ENCODE results near the gene CFAP61. TPM values are rescaled to one million over a fixed set of nuclear protein-coding genes. Genes with fewer than 3 reads are reported as not detected.

The CFAP61 gene
- total RNA-seq, 1 donor from 2014 or later, result not detected

GRCh38 chr20:20173254-20173653, 120.9 kb downstream of the CFAP61 start:
- no peak for DNase-seq (ENCODE audit: low read depth in 2 of 2)

- no peak for DNase-seq (ENCODE audit: low read depth in 2 of 2)
Observed at GRCh38 chr20:20174089-20174835, 121.9 kb downstream of the CFAP61 start.

GRCh38 chr20:20181322-20181721, 129.0 kb downstream of the CFAP61 start:
- DNase-seq (ENCODE audit: low read depth in 2 of 2), result no peak

GRCh38 chr20:20184149-20184548, 131.8 kb downstream of the CFAP61 start:
- DNase-seq (ENCODE audit: low read depth in 2 of 2), result no peak

- DNase-seq (ENCODE audit: low read depth in 2 of 2), result no peak
Observed at GRCh38 chr20:20184706-20185105, 132.4 kb downstream of the CFAP61 start.

GRCh38 chr20:20188647-20189046, 136.3 kb downstream of the CFAP61 start:
- DNase-seq (ENCODE audit: low read depth in 2 of 2), result no peak

GRCh38 chr20:20192366-20192765, 140.0 kb downstream of the CFAP61 start:
- no peak for DNase-seq (ENCODE audit: low read depth in 2 of 2)

- no peak for DNase-seq (ENCODE audit: low read depth in 2 of 2)
Observed at GRCh38 chr20:20195021-20195705, 142.8 kb downstream of the CFAP61 start.

GRCh38 chr20:20196610-20197009, 144.3 kb downstream of the CFAP61 start:
- no peak for DNase-seq (ENCODE audit: low read depth in 2 of 2)

- DNase-seq (ENCODE audit: low read depth in 2 of 2), result peak in 1 of 2 donors; percentile 76
Observed at GRCh38 chr20:20198011-20198410, 145.7 kb downstream of the CFAP61 start.

GRCh38 chr20:20199361-20200160, 147.2 kb downstream of the CFAP61 start:
- peak in 1 of 2 donors; percentile 26 for DNase-seq (ENCODE audit: low read depth in 2 of 2)

- DNase-seq (ENCODE audit: low read depth in 2 of 2), result no peak
Observed at GRCh38 chr20:20201124-20201523, 148.8 kb downstream of the CFAP61 start.

- no peak for DNase-seq (ENCODE audit: low read depth in 2 of 2)
Observed at GRCh38 chr20:20201639-20202038, 149.3 kb downstream of the CFAP61 start.

GRCh38 chr20:20202768-20203167, 150.4 kb downstream of the CFAP61 start:
- no peak for DNase-seq (ENCODE audit: low read depth in 2 of 2)

GRCh38 chr20:20203784-20204183, 151.5 kb downstream of the CFAP61 start:
- no peak for DNase-seq (ENCODE audit: low read depth in 2 of 2)

GRCh38 chr20:20204256-20204655, 151.9 kb downstream of the CFAP61 start:
- no peak for DNase-seq (ENCODE audit: low read depth in 2 of 2)

GRCh38 chr20:20205141-20205861, 153.0 kb downstream of the CFAP61 start:
- DNase-seq (ENCODE audit: low read depth in 2 of 2), result no peak

GRCh38 chr20:20205862-20206236, 153.5 kb downstream of the CFAP61 start:
- no peak for DNase-seq (ENCODE audit: low read depth in 2 of 2)

GRCh38 chr20:20206788-20207187, 154.5 kb downstream of the CFAP61 start:
- no peak for DNase-seq (ENCODE audit: low read depth in 2 of 2)

- DNase-seq (ENCODE audit: low read depth in 2 of 2), result no peak
Observed at GRCh38 chr20:20207291-20207690, 155.0 kb downstream of the CFAP61 start.

GRCh38 chr20:20207872-20208271, 155.5 kb downstream of the CFAP61 start:
- no peak for DNase-seq (ENCODE audit: low read depth in 2 of 2)

- DNase-seq (ENCODE audit: low read depth in 2 of 2), result no peak
Observed at GRCh38 chr20:20209684-20210083, 157.4 kb downstream of the CFAP61 start.
